D341Med (cell line): ENCODE data around the gene DCTN2.
A peak's percentile ranks its signal among the peaks of the same experiment; 100 is the strongest.

Source experiments
- DNase-seq: peaks from one replicate; pipeline ENCODE4 v3.0.0; 2012; ENCODE audit warnings: low spot score

Gene DCTN2

DNA sequence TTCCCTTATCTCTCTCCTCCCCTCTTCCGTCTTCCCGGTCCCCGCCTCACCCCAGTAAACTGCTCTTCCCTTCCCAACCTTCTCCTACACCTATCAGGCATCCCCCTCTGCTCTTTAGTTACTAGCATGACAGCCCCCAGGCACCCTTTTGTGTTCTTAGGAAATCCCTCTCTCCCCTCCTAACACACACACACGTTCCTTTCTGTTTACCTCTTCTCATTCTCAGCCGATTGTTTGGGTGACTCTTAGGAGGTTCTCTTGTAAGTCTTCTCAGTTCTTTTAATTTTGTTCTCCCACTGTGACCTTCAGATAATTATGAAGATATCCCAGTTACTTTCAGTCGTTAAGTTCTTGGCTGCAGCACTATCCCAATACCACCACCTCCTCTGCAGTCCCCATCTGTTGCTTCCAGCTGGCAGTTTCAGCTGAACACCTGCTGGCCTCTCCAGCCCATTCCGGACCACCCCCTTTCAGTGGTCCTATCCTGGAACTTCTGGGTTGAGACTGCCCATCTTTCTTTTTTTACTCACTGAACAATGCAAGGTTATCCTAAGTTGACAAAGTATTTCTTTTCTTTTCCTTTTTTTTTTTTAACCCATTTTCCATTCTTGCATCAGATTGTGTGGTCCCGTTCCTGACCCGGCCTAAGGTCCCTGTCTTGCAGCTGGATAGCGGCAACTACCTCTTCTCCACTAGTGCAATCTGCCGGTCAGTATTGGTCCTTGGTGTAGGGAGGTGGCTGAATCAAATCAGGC lies 58.4 kb downstream of the DCTN2 start:
- peak; percentile 53 for DNase-seq

DNA sequence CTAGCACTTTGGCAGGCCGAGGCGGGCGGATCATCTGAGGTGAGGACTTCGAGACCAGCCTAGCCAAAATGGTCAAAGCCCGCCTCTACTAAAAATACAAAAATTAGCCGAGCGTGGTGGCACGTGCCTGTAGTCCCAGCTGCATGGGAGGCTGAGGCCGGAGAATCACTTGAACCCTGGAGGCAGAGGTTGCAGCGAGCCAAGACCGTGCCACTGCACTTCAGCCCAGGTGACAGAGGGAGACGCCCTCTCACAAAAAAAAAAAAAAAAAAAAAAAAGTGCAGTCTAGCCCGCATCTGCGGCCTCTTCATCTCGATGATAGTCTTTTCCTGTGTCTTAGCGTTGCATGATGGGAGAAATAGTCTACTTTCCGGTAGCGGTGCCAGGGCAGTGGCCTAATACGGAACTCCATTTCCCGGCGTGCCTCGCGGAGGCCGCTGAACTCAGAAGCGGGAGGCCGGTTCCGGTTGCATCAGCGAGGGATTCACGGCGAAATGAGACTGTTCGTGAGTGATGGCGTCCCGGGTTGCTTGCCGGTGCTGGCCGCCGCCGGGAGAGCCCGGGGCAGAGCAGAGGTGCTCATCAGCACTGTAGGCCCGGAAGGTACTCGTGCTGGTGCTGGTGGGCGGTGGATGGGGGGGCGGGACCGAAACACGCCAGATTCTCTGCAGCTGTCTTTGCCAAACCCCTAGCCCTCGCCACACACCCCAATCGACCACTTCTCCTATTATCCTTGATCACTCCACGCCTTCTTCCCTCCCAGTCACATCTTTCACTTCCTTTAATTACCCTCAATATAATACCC lies 59.2 kb downstream of the DCTN2 start, which contains the start of gene MARS1:
Gene MARS1, plus strand, starts transcription at position 472 of the 805 bp plus-strand sequence. Its CDS starts 23 bp downstream, at position 495.
- DNase-seq = peak; percentile 89

DNA sequence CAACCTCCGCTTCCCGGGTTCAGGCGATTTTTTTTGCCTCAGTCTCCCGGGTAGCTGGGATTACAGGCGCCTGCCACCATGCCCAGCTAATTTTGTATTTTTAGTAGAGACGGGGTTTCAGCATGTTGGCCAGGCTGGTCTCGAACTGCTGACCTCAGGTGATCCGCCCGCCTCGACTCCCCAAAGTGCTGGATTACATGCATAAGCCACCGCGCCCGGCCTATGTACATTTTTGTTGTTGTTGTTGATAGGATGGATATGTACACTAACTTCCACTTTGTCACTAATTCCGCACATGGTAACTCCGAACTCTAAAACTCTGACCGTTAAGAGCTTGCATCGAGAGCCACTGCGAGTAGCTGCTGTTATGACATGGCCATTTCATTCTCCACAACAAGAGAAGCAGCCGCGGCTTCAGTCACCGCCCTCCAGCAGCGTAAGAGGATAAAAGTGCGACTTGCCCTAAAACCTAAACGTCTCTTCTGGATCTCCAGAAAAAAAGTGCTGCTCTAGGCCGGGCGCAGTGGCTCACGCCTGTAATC lies 59.9 kb downstream of the DCTN2 start:
- no peak for DNase-seq

DNA sequence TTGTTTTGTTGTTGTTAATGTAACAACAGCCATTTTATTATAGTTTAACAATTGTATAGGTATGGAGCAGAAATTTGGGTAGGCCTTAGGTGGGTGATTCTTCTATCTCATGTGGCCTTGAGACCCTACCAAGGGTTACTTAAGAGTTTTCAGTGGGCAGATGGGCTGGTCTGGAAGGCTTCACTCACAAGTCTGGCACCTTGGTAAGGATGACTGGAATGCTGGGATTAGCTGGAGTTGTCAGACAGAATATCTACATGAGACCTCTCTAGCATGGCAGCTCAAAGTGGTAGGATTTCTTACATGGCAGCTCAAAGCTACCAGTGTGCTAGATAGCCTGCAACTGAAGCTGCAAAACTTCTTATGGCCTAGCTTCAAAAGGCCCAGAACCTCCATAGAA lies 61.3 kb downstream of the DCTN2 start:
- peak; percentile 61 for DNase-seq

DNA sequence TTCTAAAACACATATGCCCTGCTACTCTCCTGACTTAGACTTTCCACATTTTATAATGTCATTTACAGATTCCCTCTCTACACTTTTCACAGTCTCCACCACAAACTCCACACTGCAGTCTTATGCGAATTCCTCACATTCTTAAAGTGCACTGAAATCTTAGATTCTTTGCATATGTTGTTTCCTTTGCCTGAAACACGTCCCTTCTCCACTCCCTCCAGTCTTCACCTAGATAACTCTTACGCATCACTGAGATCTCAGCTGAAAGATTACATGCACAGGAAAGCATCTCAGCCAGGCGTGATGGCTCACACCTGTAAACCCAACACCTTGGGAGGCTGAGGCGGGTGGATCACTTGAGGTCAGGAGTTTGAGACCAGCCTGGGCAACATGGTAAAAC lies 63.5 kb downstream of the DCTN2 start:
- no peak for DNase-seq

DNA sequence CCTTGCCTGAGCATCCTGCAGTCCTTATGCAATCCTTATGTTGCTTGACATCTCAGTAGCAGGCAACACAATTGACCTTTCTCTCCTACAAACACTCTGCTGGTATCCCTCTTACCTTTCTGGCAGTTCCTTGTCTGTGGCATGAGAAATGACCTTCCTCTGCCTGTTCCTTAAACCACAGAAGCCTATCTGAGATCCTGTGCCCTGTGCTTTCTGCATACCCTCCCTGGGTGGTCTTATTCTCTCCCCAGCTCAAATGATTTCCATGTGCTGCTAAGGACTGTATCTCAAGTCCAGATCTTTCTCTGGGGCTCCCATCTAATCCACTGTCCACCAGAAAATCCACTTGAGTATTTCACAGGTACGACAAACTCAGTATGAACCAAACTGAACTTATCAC lies 65.3 kb downstream of the DCTN2 start:
- DNase-seq = no peak
